K562 (cell line): ENCODE measurements around the gene FKBP15. TPM values are rescaled to one million over a fixed set of nuclear protein-coding genes. Genes with fewer than 3 reads are reported as not detected.

Experiments used
- AFF4 ChIP-seq: sonication (generic); formaldehyde crosslinking; IDR thresholded peaks from 2 replicates; pipeline ENCODE4 v1.8.0; 2023; ENCODE audit warnings: mild to moderate bottlenecking, missing genetic modification reagents
- ARID2 ChIP-seq: fragments of 450-650 bp; IDR thresholded peaks from 2 replicates; pipeline ENCODE4 v1.6.1; 2017; ENCODE audit warnings: antibody characterized with exemption, mild to moderate bottlenecking
- HLTF ChIP-seq: fragments of 450-650 bp; IDR thresholded peaks from 2 replicates; pipeline ENCODE4 v1.6.1; 2016
- HMBOX1 ChIP-seq: sonication (generic); IDR thresholded peaks from 2 replicates; pipeline ENCODE4 v1.6.1; 2016
- ID3 ChIP-seq, 2 experiments: fragments of 250-450 bp in 1 of 2; fragments of 450-650 bp in 1 of 2; sonication (Bioruptor Pico) in 1 of 2; IDR thresholded peaks; 2 replicates each; pipeline versions ENCODE4 v1.6.1 to v1.8.0; 2016 to 2021; ENCODE audit warnings: mild to moderate bottlenecking in 2 of 2, moderate library complexity in 2 of 2, missing compliant biosample characterization in 1 of 2, missing genetic modification characterization in 1 of 2
- NKRF ChIP-seq: fragments of 450-650 bp; IDR thresholded peaks from 2 replicates; pipeline ENCODE4 v1.6.1; 2016; ENCODE audit warnings: borderline replicate concordance
- RAD51 ChIP-seq: fragments of 450-650 bp; IDR thresholded peaks from 2 replicates; pipeline ENCODE4 v1.7.1; 2016; ENCODE audit warnings: low read depth, mild to moderate bottlenecking, borderline replicate concordance
- RFX7 ChIP-seq: fragments of 250-450 bp; sonication (Bioruptor Pico); IDR thresholded peaks from 2 replicates; pipeline ENCODE4 v1.5.1; 2021; ENCODE audit warnings: mild to moderate bottlenecking
- SPI1 ChIP-seq: IDR thresholded peaks from 2 replicates; pipeline ENCODE4 v1.6.1; 2011; ENCODE audit warnings: low read depth, low read length, control low read depth, borderline replicate concordance
- STAT5B ChIP-seq: fragments of 250-450 bp; sonication (Bioruptor Pico); IDR thresholded peaks from 2 replicates; pipeline ENCODE4 v1.8.0; 2021; ENCODE audit warnings: mild to moderate bottlenecking, inconsistent platforms
- U2AF1 ChIP-seq: fragments of 200-400 bp; formaldehyde crosslinking; optimal IDR thresholded peaks from 2 replicates; pipeline ENCODE3; 2017; ENCODE audit warnings: mild to moderate bottlenecking, low read depth, low read length, moderate library complexity
- ZNF316 ChIP-seq: fragments of 450-650 bp; IDR thresholded peaks from 2 replicates; pipeline ENCODE4 v1.6.1; 2016
- ZNF395 ChIP-seq: fragments of 200-800 bp; sonication (Bioruptor generic); IDR thresholded peaks from 2 replicates; pipeline ENCODE4 v1.6.1; 2017; ENCODE audit warnings: missing genetic modification characterization, missing compliant biosample characterization
- ZNF551 ChIP-seq: fragments of 250-450 bp; sonication (Bioruptor Pico); IDR thresholded peaks from 2 replicates; pipeline ENCODE4 v1.5.0; 2021; ENCODE audit warnings: mild to moderate bottlenecking, moderate library complexity
- ZNF830 ChIP-seq: fragments of 250-450 bp; sonication (Bioruptor Pico); IDR thresholded peaks from 2 replicates; pipeline ENCODE4 v1.5.0; 2021; ENCODE audit warnings: mild to moderate bottlenecking
- polyA plus RNA-seq, 8 experiments: library from polyadenylated mRNA; depleted of rRNA in 4 of 8; stranded (reverse) in 5 of 8; unstranded in 3 of 8; fragments of >200 nt; fragmentation: Nextera tagmentation in 2 of 8; fragmentation: Illumina TruSeq in 1 of 8; extraction: Ambion mirVana in 2 of 8; extraction: Trizol in 1 of 8; gene quantifications; 2 replicates each; pipeline versions ENCODE4 v1.2.1 to v1.2.3, GENCODE V29; 2011 to 2014; ENCODE audit warnings: inconsistent platforms in 1 of 8, missing spikeins in 1 of 8
- total RNA-seq, 7 experiments: library from RNA; depleted of rRNA in 6 of 7; stranded (reverse); fragments of >200 nt in 6 of 7; fragmentation: Illumina TruSeq in 2 of 7; extraction: Trizol in 2 of 7; gene quantifications; 2 replicates each; pipeline versions ENCODE4 v1.2.1 to v1.2.3, GENCODE V29; 2011 to 2021; ENCODE audit warnings: low replicate concordance in 1 of 7

FKBP15 gene
- total and polyA plus RNA-seq, 9 of the 15 experiments (the other 6 are each of a cell fraction or from before 2014, with no cell fraction given): 8.7 to 38.0 (median 18.9) TPM

- TF ChIP-seq NKRF: 0 out of 2 replicates have a peak, but pooled peaks have one; percentile 2
- no peak for TF ChIP-seq U2AF1
- no peak for TF ChIP-seq AFF4
- TF ChIP-seq ZNF830 (CRISPR knock-in tag): no peak
- TF ChIP-seq ZNF316: no peak
- TF ChIP-seq SPI1: no peak
- no peak for TF ChIP-seq STAT5B (CRISPR knock-in tag)
- TF ChIP-seq ZNF395 (CRISPR knock-in tag): no peak
- TF ChIP-seq RAD51: no peak
- TF ChIP-seq HMBOX1: peak; percentile 30; the same call in 1 of the 2 replicates
- TF ChIP-seq ZNF551 (CRISPR knock-in tag): no peak
- no peak for TF ChIP-seq ARID2
- TF ChIP-seq RFX7 (CRISPR knock-in tag): no peak
- TF ChIP-seq HLTF: no peak
- no peak for TF ChIP-seq ID3 (CRISPR knock-in tag; IDR thresholded peaks at IDR 0.05)
- TF ChIP-seq ID3 (tag; IDR thresholded peaks at IDR 0.05): no peak
Observed at GRCh38 chr9:113221800-113222481, 864 bp upstream of the FKBP15 start (continued).
